Peyer's patch (tissue), 4 donors: Measurements from ENCODE around the gene NKX6-2.

ENCODE experiments used
- CTCF ChIP-seq, 6 experiments: fragments of 450-650 bp in 4 of 6; fragments of 200-600 bp in 2 of 6; sonication (generic) in 1 of 6; IDR thresholded peaks; one replicate each; pipeline ENCODE4 v1.5.1; 2017 to 2019; ENCODE audit warnings: antibody characterized with exemption in 6 of 6, mild to moderate bottlenecking in 3 of 6, moderate library complexity in 1 of 6
- POLR2A ChIP-seq, 2 donors: fragments of 450-650 bp; IDR thresholded peaks; one replicate each; pipeline ENCODE4 v1.5.1; 2017; ENCODE audit warnings: antibody characterized with exemption in 2 of 2, mild to moderate bottlenecking in 2 of 2, moderate library complexity in 2 of 2

- TF ChIP-seq CTCF (IDR thresholded peaks at IDR 0.05): no peak
- TF ChIP-seq POLR2A (IDR thresholded peaks at IDR 0.05): no peak
Measured at GRCh38 chr10:132742167-132742836, 43.6 kb downstream of the NKX6-2 start.
